Transverse colon (tissue), 4 donors: Measurements from ENCODE around the gene VSTM2L.

Experiments used
- CTCF ChIP-seq, 5 experiments: fragments of 200-600 bp in 3 of 5; fragments of 450-650 bp in 2 of 5; sonication (generic) in 3 of 5; IDR thresholded peaks; 1 replicate in 2 of 5; 2 replicates in 3 of 5; pipeline ENCODE4 v1.5.1; 2016 to 2017; ENCODE audit warnings: antibody characterized with exemption in 5 of 5, inconsistent platforms in 3 of 5, mild to moderate bottlenecking in 2 of 5, moderate library complexity in 1 of 5
- EP300 ChIP-seq: sonication (generic); formaldehyde crosslinking; IDR thresholded peaks from one replicate; pipeline ENCODE4 v1.6.1; 2017; ENCODE audit warnings: antibody characterized with exemption, low read depth
- POLR2A ChIP-seq: fragments of 450-650 bp; IDR thresholded peaks from one replicate; pipeline ENCODE4 v1.6.1; 2016; ENCODE audit warnings: antibody characterized with exemption, mild to moderate bottlenecking, moderate library complexity
- POLR2AphosphoS5 ChIP-seq, 3 donors: sonication (generic); formaldehyde crosslinking; IDR thresholded peaks; one replicate each; pipeline ENCODE4 v1.6.1; 2016; ENCODE audit warnings: antibody characterized with exemption in 3 of 3

- TF ChIP-seq POLR2AphosphoS5 (IDR thresholded peaks at IDR 0.05) (no peak), CTCF (IDR thresholded peaks at IDR 0.05) (no peak), POLR2A (no peak), EP300 (no peak)
Measured at GRCh38 chr20:37905671-37906613, 3.0 kb downstream of the VSTM2L start.
